GM12892 (cell line): ENCODE measurements around the gene PCDH15.

Source experiments
- POLR2A ChIP-seq: IDR thresholded peaks from 2 replicates; pipeline ENCODE4 v1.6.1; 2011; ENCODE audit warnings: low read depth, low read length, control low read depth
- POLR2AphosphoS5 ChIP-seq: IDR thresholded peaks from 2 replicates; pipeline ENCODE4 v1.6.1; 2011; ENCODE audit warnings: low read depth, low read length, control low read depth
- TAF1 ChIP-seq: IDR thresholded peaks from 2 replicates; pipeline ENCODE4 v1.6.1; 2011; ENCODE audit warnings: low read depth, mild to moderate bottlenecking, control low read depth, low read length, borderline replicate concordance

GRCh38 chr10:53957401-53957800 is 843.6 kb downstream of the PCDH15 start:
- TF ChIP-seq POLR2AphosphoS5 (no peak), POLR2A (no peak), TAF1 (no peak)
